HepG2 (cell line): ENCODE results near the gene ABCC1. TPM values are rescaled to one million over a fixed set of nuclear protein-coding genes. Genes with fewer than 3 reads are reported as not detected.

ENCODE experiments used
- AGO2 ChIP-seq: fragments of 200-400 bp; formaldehyde crosslinking; optimal IDR thresholded peaks from 2 replicates; pipeline ENCODE3; 2017; ENCODE audit warnings: mild to moderate bottlenecking, low read depth, low read length, moderate library complexity
- ATF2 ChIP-seq: sonication (generic); formaldehyde crosslinking; IDR thresholded peaks from 2 replicates; pipeline ENCODE4 v1.4.0; 2020; ENCODE audit warnings: missing genetic modification reagents
- DNMT3B ChIP-seq: conservative IDR thresholded peaks from 2 replicates; pipeline ENCODE4 v1.6.1; 2016; ENCODE audit warnings: missing biosample characterization, control low read depth
- EEA1 ChIP-seq: sonication (generic); formaldehyde crosslinking; IDR thresholded peaks from 2 replicates; pipeline ENCODE4 v1.5.1; 2020; ENCODE audit warnings: mild to moderate bottlenecking, missing genetic modification reagents, borderline replicate concordance
- GPBP1L1 ChIP-seq: sonication (generic); formaldehyde crosslinking; IDR thresholded peaks from 2 replicates; pipeline ENCODE4 v1.5.0; 2020; ENCODE audit warnings: mild to moderate bottlenecking, missing genetic modification reagents
- KIAA2018 ChIP-seq: sonication (generic); formaldehyde crosslinking; IDR thresholded peaks from 2 replicates; pipeline ENCODE4 v1.5.0; 2020; ENCODE audit warnings: mild to moderate bottlenecking, missing genetic modification reagents, borderline replicate concordance
- PPARG ChIP-seq: conservative IDR thresholded peaks from 2 replicates; pipeline ENCODE4 v1.6.1; 2016; ENCODE audit warnings: missing biosample characterization, missing genetic modification reagents
- SAFB2 ChIP-seq: sonication (generic); formaldehyde crosslinking; IDR thresholded peaks from 2 replicates; pipeline ENCODE4 v1.5.1; 2020; ENCODE audit warnings: missing genetic modification reagents, low read depth, mild to moderate bottlenecking, borderline replicate concordance
- SMYD3 ChIP-seq: sonication (generic); formaldehyde crosslinking; IDR thresholded peaks from 2 replicates; pipeline ENCODE4 v1.8.1; 2023; ENCODE audit warnings: mild to moderate bottlenecking, missing genetic modification reagents
- SOX5 ChIP-seq: IDR thresholded peaks from 2 replicates; pipeline ENCODE4 v1.6.1; 2016; ENCODE audit warnings: borderline replicate concordance
- SP4 ChIP-seq: sonication (generic); formaldehyde crosslinking; IDR thresholded peaks from 2 replicates; pipeline ENCODE4 v1.8.1; 2023; ENCODE audit warnings: mild to moderate bottlenecking, missing genetic modification reagents
- ZNF121 ChIP-seq: sonication (generic); formaldehyde crosslinking; IDR thresholded peaks from 2 replicates; pipeline ENCODE4 v1.5.0; 2020; ENCODE audit warnings: mild to moderate bottlenecking, missing genetic modification reagents
- ZNF619 ChIP-seq: sonication (generic); formaldehyde crosslinking; IDR thresholded peaks from 2 replicates; pipeline ENCODE4 v1.4.0; 2020; ENCODE audit warnings: mild to moderate bottlenecking, missing genetic modification reagents
- ZNF670 ChIP-seq: sonication (generic); formaldehyde crosslinking; IDR thresholded peaks from 2 replicates; pipeline ENCODE4 v1.8.0; 2022; ENCODE audit warnings: mild to moderate bottlenecking, missing genetic modification reagents, borderline replicate concordance
- ZNF720 ChIP-seq: sonication (generic); formaldehyde crosslinking; IDR thresholded peaks from 2 replicates; pipeline ENCODE4 v1.4.0; 2020; ENCODE audit warnings: missing genetic modification reagents
- ZXDC ChIP-seq: sonication (generic); formaldehyde crosslinking; IDR thresholded peaks from 2 replicates; pipeline ENCODE4 v1.5.0; 2020; ENCODE audit warnings: mild to moderate bottlenecking, missing genetic modification reagents
- polyA plus RNA-seq, 8 experiments: library from polyadenylated mRNA; depleted of rRNA in 3 of 8; stranded (reverse) in 7 of 8; unstranded in 1 of 8; fragments of >200 nt; fragmentation: Illumina TruSeq in 4 of 8; extraction: Trizol in 4 of 8; gene quantifications; 2 replicates each; pipeline versions ENCODE4 v1.2.1 to v1.2.3, GENCODE V29; 2011 to 2016; ENCODE audit warnings: low read depth in 4 of 8, missing spikeins in 1 of 8, mixed read lengths in 1 of 8; ENCODE audit not compliant: insufficient read depth in 1 of 8
- total RNA-seq, 5 experiments: library from RNA; depleted of rRNA; stranded (reverse); fragments of >200 nt; fragmentation: Illumina TruSeq; extraction: Trizol; gene quantifications; 2 replicates each; pipeline ENCODE4 v1.2.3, GENCODE V29; 2016; ENCODE audit warnings: low read depth in 1 of 5

The ABCC1 gene
- total and polyA plus RNA-seq, 2 of the 13 experiments (the other 11 are each of a cell fraction or from before 2014, with no cell fraction given): 13.0 to 30.6 TPM

GRCh38 chr16:15948532-15949209 lies 745 bp upstream of the ABCC1 start (continued):
- TF ChIP-seq GPBP1L1: no peak
- no peak for TF ChIP-seq EEA1 (CRISPR knock-in tag)
- TF ChIP-seq SP4 (CRISPR knock-in tag): no peak; the same call in 1 of the 2 replicates
- TF ChIP-seq DNMT3B (CRISPR knock-in tag): no peak
- TF ChIP-seq SMYD3 (CRISPR knock-in tag): no peak
- no peak for TF ChIP-seq SOX5 (CRISPR knock-in tag)
- no peak for TF ChIP-seq ZNF619 (CRISPR knock-in tag)
- no peak for TF ChIP-seq AGO2
- TF ChIP-seq ZXDC: no peak
- no peak for TF ChIP-seq ZNF720 (CRISPR knock-in tag)
- no peak for TF ChIP-seq PPARG (CRISPR knock-in tag)
- no peak for TF ChIP-seq KIAA2018 (CRISPR knock-in tag)
- TF ChIP-seq SAFB2 (CRISPR knock-in tag): no peak
- no peak; the same call in 1 of the 2 replicates for TF ChIP-seq ZNF121 (CRISPR knock-in tag)
- TF ChIP-seq ATF2 (CRISPR knock-in tag): no peak
- no peak for TF ChIP-seq ZNF670 (CRISPR knock-in tag)
